ENCODE data around the gene WWOX.

The WWOX gene

DNA sequence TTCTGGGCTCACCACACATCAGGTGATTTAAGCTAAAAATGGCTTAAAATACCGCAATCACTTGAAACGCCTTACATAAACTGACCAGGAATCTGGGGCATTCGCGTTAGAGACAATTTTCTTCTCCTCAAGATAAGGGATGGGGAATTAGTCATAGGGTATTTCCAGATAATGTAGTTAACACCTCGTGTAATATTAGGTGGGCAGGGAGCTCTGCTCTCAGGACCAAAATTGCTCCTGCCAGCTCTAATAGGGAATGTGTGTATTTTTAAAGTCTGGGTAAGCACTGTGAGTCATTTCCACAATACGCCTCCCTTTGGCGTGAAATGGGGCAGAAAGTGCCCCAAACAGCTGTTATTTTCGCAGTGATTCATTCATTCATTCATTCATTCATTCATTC, 1092.5 kb downstream of the WWOX start:
- Histone ChIP-seq H3K4me3 (no peak overlapping the region), H3K27ac (no peak overlapping the region), H3K9ac (ENCODE audit: insufficient read length) (no peak overlapping the region), H3K36me3 (ENCODE audit: insufficient read depth, low read length) (no peaks in the 10 kb centered on the region), H3K9me3 (ENCODE audit: low read depth, low read length) (no peaks in the 10 kb centered on the region)
- TF ChIP-seq FOXP2 (optimal IDR thresholded peaks at IDR 0.05; ENCODE audit: control extremely low read depth, extremely low read length, insufficient read depth): no peak
- no peak for TF ChIP-seq EZH2 (IDR thresholded peaks at IDR 0.05)
- TF ChIP-seq POLR2AphosphoS5 (IDR thresholded peaks at IDR 0.05; ENCODE audit: borderline replicate concordance, low read depth, low read length): no peak
- DNase-seq (ENCODE audit: low read depth, low spot score): no peak

DNA sequence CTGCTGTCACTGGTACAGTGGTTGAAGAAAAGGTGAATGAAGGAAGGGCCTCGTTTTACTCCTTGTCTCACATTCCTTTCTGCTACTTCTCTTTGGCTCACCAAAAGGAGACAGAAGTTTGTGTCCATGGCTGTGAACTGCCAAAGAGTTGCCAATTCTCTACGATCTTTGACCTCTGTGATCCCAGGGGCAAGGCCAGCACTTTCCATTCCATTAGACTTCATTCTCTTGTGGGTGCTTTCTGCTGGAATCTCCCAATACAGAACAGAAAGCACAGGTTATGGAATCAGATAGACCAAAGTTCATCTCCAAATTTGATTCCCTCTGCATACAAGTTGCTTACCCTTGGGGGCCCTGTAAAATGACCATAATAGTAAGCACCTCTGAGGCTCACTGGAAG, 1093.5 kb downstream of the WWOX start:
- no peak for DNase-seq (ENCODE audit: low read depth, low spot score)
- no peak for TF ChIP-seq EZH2 (IDR thresholded peaks at IDR 0.05)
- no peak for TF ChIP-seq POLR2AphosphoS5 (IDR thresholded peaks at IDR 0.05; ENCODE audit: borderline replicate concordance, low read depth, low read length)
- no peak for TF ChIP-seq FOXP2 (optimal IDR thresholded peaks at IDR 0.05; ENCODE audit: control extremely low read depth, extremely low read length, insufficient read depth)
- Histone ChIP-seq H3K9me3 (ENCODE audit: low read depth, low read length) (no peaks in the 10 kb centered on the region), H3K4me3 (no peak overlapping the region), H3K9ac (ENCODE audit: insufficient read length) (no peak overlapping the region), H3K27ac (no peak overlapping the region), H3K36me3 (ENCODE audit: insufficient read depth, low read length) (no peaks in the 10 kb centered on the region)

DNA sequence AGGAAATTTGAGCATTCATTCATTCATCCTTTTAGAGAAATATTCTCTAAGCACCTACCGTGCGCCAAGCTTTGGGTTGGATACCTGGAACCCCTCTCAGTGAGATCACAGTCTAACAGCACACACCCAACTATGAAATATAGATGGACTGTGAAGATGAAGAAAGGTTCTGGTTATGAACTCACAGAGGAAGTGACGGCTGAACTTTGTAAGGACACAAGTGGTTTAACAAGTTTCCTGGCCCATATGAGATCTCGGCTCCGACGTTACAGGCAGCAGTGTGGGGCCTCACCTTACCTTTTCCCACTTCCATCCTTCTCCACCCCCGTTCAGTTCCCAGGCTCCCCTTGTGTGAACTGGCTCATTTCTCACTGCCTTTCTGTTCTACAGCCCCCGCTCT, 1094.8 kb downstream of the WWOX start:
- Histone ChIP-seq H3K9me3 (ENCODE audit: low read depth, low read length) (no peaks in the 10 kb centered on the region), H3K9ac (ENCODE audit: insufficient read length) (no peak overlapping the region), H3K27ac (no peak overlapping the region), H3K36me3 (ENCODE audit: insufficient read depth, low read length) (no peaks in the 10 kb centered on the region), H3K4me3 (no peak overlapping the region)
- TF ChIP-seq POLR2AphosphoS5 (IDR thresholded peaks at IDR 0.05; ENCODE audit: borderline replicate concordance, low read depth, low read length) (no peak), EZH2 (IDR thresholded peaks at IDR 0.05) (no peak), FOXP2 (optimal IDR thresholded peaks at IDR 0.05; ENCODE audit: control extremely low read depth, extremely low read length, insufficient read depth) (no peak)
- no peak for DNase-seq (ENCODE audit: low read depth, low spot score)

DNA sequence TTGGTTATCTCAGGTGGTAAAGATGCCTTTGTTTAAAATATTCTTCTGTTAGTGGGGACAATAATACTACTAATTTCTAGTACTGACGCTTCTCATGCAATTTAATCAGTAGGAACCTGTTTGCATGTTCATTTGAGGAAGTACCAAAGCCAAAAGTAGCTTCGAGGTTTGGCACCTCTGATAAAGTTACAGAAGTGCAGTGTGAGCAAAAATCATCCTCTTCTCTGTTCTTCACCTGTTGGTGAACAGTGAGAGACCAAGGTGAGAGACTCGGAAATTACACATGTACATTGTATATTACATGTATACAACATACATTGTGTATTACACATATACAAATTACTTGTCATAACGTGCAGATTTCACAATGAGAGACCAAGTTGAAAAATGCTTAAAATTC, 1096.5 kb downstream of the WWOX start:
- no peak for TF ChIP-seq FOXP2 (optimal IDR thresholded peaks at IDR 0.05; ENCODE audit: control extremely low read depth, extremely low read length, insufficient read depth)
- no peak for TF ChIP-seq POLR2AphosphoS5 (IDR thresholded peaks at IDR 0.05; ENCODE audit: borderline replicate concordance, low read depth, low read length)
- no peak for TF ChIP-seq EZH2 (IDR thresholded peaks at IDR 0.05)
- H3K4me3 ChIP-seq: no peak overlapping the region
- H3K9me3 ChIP-seq (ENCODE audit: low read depth, low read length): no peaks in the 10 kb centered on the region
- DNase-seq (ENCODE audit: low read depth, low spot score): no peak
- H3K9ac ChIP-seq (ENCODE audit: insufficient read length): no peak overlapping the region
- H3K36me3 ChIP-seq (ENCODE audit: insufficient read depth, low read length): no peaks in the 10 kb centered on the region
- no peak overlapping the region for H3K27ac ChIP-seq

DNA sequence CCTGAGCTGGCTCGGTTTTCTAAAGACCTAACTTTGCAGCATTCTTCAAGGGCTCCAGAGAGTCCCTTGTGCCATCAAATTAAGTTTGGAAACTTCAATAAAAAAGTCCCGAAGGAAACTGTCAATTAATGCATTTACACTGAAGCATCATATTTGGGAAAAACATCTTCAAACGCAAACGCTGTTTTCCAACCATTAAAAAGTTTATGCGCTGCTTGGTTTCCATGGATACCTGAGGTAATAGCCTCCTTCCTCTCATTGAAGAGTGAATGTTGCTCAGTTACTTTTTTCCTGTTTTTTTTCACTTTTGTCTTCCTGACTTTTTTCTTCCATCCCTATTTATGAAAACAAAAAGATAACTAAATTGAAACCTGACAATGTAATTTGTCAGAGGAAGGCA, 1102.0 kb downstream of the WWOX start:
- no peak for DNase-seq (ENCODE audit: low read depth, low spot score)
- no peaks in the 10 kb centered on the region for H3K36me3 ChIP-seq (ENCODE audit: insufficient read depth, low read length)
- no peak for TF ChIP-seq FOXP2 (optimal IDR thresholded peaks at IDR 0.05; ENCODE audit: control extremely low read depth, extremely low read length, insufficient read depth)
- no peak for TF ChIP-seq EZH2 (IDR thresholded peaks at IDR 0.05)
- no peak for TF ChIP-seq POLR2AphosphoS5 (IDR thresholded peaks at IDR 0.05; ENCODE audit: borderline replicate concordance, low read depth, low read length)

DNA sequence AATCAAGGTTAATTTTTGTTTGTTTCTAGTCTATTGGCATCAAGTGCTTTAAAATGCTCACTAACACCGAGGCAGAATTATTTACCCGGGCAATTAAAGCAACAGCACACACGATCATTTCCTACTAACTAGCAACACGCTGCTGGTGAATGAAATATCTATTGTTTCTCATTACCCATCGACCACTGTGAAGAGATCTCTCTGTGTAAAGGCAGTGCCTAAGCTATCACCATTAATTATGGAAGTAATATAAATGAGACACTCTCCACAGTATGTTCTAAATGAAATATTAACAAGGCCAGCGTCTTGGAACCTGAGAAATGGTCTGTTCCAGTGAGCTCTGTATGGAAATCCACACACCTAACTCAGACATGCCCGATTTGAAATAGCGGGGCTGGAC, 1103.5 kb downstream of the WWOX start:
- H3K4me3 ChIP-seq: no peak overlapping the region
- TF ChIP-seq FOXP2 (optimal IDR thresholded peaks at IDR 0.05; ENCODE audit: control extremely low read depth, extremely low read length, insufficient read depth) (no peak), EZH2 (IDR thresholded peaks at IDR 0.05) (no peak), POLR2AphosphoS5 (IDR thresholded peaks at IDR 0.05; ENCODE audit: borderline replicate concordance, low read depth, low read length) (no peak)
- no peaks in the 10 kb centered on the region for H3K9me3 ChIP-seq (ENCODE audit: low read depth, low read length)
- DNase-seq (ENCODE audit: low read depth, low spot score): no peak
- H3K36me3 ChIP-seq (ENCODE audit: insufficient read depth, low read length): no peaks in the 10 kb centered on the region
- H3K9ac ChIP-seq (ENCODE audit: insufficient read length): no peak overlapping the region
- H3K27ac ChIP-seq: no peak overlapping the region

More for the DNA sequence above, 1102.0 kb downstream of the WWOX start:
- H3K9me3 ChIP-seq (ENCODE audit: low read depth, low read length): no peaks in the 10 kb centered on the region
- no peak overlapping the region for H3K9ac ChIP-seq (ENCODE audit: insufficient read length)
- H3K4me3 ChIP-seq: no peak overlapping the region
- H3K27ac ChIP-seq: no peak overlapping the region

DNA sequence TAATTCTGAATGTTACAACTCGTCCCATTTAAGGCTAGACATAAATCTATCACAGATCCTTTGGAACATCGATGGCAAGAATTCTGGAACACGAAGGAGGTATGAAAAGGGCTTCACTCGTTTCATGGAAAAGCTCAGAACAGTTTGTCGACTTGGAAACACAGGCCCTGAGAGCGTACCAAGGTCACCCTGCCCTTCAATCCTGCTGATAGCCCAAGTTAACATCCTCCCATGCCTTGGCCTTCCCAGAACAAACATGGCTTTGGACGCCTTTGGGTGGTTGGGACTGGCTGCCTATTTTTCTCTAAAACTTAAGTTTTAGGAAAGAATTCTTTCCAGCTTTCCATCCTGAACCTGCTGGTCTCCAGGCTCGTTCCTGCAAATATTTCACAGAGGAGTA, 1105.0 kb downstream of the WWOX start:
- Histone ChIP-seq H3K36me3 (ENCODE audit: insufficient read depth, low read length) (no peaks in the 10 kb centered on the region), H3K9me3 (ENCODE audit: low read depth, low read length) (no peaks in the 10 kb centered on the region), H3K4me3 (no peak overlapping the region), H3K27ac (no peak overlapping the region), H3K9ac (ENCODE audit: insufficient read length) (no peak overlapping the region)
- DNase-seq (ENCODE audit: low read depth, low spot score): no peak
- TF ChIP-seq FOXP2 (optimal IDR thresholded peaks at IDR 0.05; ENCODE audit: control extremely low read depth, extremely low read length, insufficient read depth) (no peak), EZH2 (IDR thresholded peaks at IDR 0.05) (no peak), POLR2AphosphoS5 (IDR thresholded peaks at IDR 0.05; ENCODE audit: borderline replicate concordance, low read depth, low read length) (no peak)

DNA sequence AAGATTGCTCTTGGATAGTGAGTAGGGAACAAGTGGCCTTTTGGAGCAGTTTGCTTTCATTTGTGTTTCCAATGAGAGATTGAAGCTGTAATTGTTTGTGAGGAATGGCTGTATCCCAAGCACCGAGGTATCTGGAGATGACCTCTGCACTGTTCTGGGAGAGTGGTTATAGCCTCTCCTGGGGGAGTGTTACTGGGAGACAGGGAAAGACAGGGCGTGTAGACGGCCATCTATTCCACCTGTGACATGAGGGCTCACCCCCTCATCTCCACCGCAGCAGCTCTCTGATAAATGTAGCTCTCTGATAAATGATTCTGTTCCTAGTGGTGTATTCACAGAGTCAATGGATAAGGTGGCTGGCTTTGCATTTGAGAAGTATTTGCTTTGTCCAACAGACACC, 1107.4 kb downstream of the WWOX start:
- no peaks in the 10 kb centered on the region for H3K36me3 ChIP-seq (ENCODE audit: insufficient read depth, low read length)
- no peak overlapping the region for H3K27ac ChIP-seq
- TF ChIP-seq FOXP2 (optimal IDR thresholded peaks at IDR 0.05; ENCODE audit: control extremely low read depth, extremely low read length, insufficient read depth) (no peak), EZH2 (IDR thresholded peaks at IDR 0.05) (no peak), POLR2AphosphoS5 (IDR thresholded peaks at IDR 0.05; ENCODE audit: borderline replicate concordance, low read depth, low read length) (no peak)
- no peak overlapping the region for H3K4me3 ChIP-seq
- H3K9ac ChIP-seq (ENCODE audit: insufficient read length): no peak overlapping the region
- H3K9me3 ChIP-seq (ENCODE audit: low read depth, low read length): no peaks in the 10 kb centered on the region
- DNase-seq (ENCODE audit: low read depth, low spot score): no peak

DNA sequence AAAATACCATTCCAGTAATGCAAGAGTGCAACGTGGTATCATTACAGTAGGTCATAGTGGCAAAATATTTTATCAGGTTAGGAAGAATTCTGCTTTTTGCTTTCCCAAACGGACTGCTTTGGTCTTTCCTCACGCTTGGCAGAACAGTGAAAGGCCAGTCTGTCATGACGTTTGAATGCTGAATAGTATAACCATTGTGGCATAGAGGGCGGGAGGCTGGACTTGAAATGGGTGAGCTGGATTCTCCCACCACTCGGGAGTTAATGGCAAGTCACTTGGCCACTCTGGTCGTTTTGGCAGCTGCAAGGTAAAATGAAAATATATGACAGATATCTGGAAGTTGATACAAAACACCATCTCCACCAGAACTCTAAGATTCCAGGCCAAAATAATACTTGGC, 1109.9 kb downstream of the WWOX start:
- no peak for DNase-seq (ENCODE audit: low read depth, low spot score)
- no peaks in the 10 kb centered on the region for H3K36me3 ChIP-seq (ENCODE audit: insufficient read depth, low read length)
- no peaks in the 10 kb centered on the region for H3K9me3 ChIP-seq (ENCODE audit: low read depth, low read length)
- H3K4me3 ChIP-seq: no peak overlapping the region
- H3K9ac ChIP-seq (ENCODE audit: insufficient read length): no peak overlapping the region
- TF ChIP-seq POLR2AphosphoS5 (IDR thresholded peaks at IDR 0.05; ENCODE audit: borderline replicate concordance, low read depth, low read length) (no peak), FOXP2 (optimal IDR thresholded peaks at IDR 0.05; ENCODE audit: control extremely low read depth, extremely low read length, insufficient read depth) (no peak), EZH2 (IDR thresholded peaks at IDR 0.05) (no peak)
- no peak overlapping the region for H3K27ac ChIP-seq

Measured in SK-N-MC (cell line).